GM08714 (cell line): ENCODE results near the gene COL18A1.

Experiments
- H3K4me3 ChIP-seq: fragments of 200-500 bp; sonication (Bioruptor generic); 2 replicates; pipeline ENCODE4 v1.5.1; 2014; ENCODE audit warnings: mild to moderate bottlenecking, low read length, inconsistent platforms
- ZNF274 ChIP-seq: IDR thresholded peaks from 2 replicates; pipeline ENCODE4 v1.6.1; 2012; ENCODE audit warnings: mild to moderate bottlenecking, low read depth, low read length

The COL18A1 gene

DNA sequence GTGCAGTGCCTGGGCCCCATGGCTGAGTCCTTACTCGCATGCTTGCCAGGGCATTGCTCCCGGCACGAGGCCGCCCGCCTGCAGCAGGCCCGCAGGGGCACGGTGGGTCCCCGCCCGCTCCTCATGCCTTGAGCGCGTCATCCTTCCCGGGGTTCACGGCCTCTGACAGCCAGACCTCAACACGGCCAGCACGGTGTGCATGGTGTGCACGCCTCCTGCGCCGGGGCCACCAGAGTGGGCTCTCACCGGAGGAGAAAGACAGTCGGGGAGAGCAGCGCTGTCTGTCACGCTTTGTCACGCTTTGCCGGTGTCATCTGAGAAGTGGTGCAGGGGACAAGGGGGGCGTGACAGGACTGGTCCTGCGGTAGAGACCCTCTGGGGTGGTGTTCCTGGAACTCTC is 11.9 kb upstream of the COL18A1 start:
- no peak for TF ChIP-seq ZNF274

DNA sequence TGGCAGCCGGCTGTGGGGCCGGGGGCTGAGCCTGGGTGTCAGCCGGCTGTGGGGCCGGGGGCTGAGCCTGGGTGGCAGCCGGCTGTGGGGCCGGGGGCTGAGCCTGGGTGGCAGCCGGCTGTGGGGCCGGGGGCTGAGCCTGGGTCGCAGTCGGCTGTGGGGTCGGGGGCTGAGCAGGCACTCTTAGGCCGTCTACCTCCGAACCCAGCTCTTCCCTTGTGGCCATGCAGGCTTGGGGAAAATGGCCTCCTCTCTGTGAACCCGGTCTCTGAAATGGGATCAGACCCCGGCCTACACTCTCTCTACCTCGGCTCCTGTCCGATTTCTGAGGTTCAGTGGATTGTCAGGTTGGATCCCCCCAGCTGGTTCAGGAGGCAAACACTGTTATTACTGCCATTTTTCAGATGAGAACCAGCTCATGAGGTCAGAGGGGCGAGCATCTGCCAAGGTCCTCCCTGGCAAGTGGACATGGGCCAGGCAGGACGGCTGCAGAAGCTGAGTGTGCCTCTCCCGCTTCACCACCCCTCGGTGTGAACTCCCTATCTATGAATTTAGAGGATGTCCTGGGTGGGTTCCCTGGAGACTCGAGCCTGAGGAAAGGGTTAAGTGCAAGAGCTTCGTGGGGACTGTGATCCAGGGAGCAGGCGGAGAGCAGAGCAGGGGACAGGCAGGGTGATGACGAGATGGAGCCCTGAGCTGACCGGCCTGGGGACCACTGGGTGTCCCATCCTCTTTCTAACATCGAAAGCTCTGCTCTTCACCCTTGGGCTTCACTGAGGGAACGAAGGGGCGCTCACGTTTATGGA is 10.9 kb upstream of the COL18A1 start:
- H3K4me3 ChIP-seq = no peak overlapping the region
- no peak for TF ChIP-seq ZNF274

More for the DNA sequence above, 11.9 kb upstream of the COL18A1 start:
- no peak overlapping the region for H3K4me3 ChIP-seq

- no peak for TF ChIP-seq ZNF274
- no peak overlapping the region for H3K4me3 ChIP-seq
Measured at GRCh38 chr21:45396620-45396995, 8.4 kb upstream of the COL18A1 start.

- H3K4me3 ChIP-seq = no peak overlapping the region
- no peak for TF ChIP-seq ZNF274
Measured at GRCh38 chr21:45397381-45397780, 7.6 kb upstream of the COL18A1 start.

GRCh38 chr21:45401054-45401518 is 3.9 kb upstream of the COL18A1 start:
- TF ChIP-seq ZNF274 = no peak

DNA sequence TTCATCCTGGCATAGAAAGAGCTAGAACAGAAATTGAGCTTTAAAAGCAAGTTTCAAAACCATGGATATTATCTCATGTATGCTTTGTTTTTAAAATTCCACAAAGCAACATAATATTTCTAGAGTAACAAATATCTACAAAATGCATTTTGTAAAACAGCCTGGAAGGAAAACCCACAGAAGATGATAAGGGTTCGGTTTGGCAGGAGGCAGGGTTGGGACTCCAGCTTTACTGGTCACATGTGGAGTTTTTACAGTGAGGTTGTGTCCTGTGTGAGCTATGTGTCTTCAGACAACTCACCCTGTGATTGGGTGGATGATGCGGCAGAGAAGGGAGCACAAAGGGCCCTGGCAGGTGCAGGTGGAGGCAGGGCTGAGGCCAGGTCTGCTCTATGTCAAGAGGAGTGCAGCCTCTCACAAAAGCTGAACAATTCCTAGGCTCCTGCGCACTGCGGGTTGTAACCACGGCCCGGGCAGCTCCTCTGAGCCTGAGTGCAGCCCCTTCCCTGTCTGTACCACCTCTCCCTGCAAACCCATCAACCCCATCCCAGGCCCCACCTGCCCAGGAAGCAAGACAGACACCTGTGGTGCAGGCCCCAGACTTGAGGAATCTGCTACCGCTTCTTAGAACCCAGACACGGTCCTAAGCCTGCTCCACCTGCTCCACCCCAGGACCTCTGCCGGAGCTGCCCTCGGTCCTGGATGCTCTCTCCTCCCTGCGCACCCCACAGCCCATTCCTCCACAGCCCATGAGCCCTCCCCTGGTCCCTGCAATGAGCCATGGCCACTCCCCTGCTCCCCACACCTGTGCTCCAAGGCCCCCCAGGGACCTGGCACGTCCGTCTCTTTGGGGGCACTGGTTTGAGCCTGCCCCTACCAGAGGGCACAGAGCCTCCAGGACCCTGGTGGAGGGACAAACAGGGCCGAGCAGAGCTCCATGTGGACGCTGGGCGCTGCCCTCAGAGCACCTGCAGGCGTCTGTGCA is 2.8 kb upstream of the COL18A1 start:
- no peak for TF ChIP-seq ZNF274
- no peak overlapping the region for H3K4me3 ChIP-seq

More at GRCh38 chr21:45401054-45401518, 3.9 kb upstream of the COL18A1 start:
- no peak overlapping the region for H3K4me3 ChIP-seq

- no peak overlapping the region for H3K4me3 ChIP-seq
- no peak for TF ChIP-seq ZNF274
Measured at GRCh38 chr21:45403133-45403824, 1.7 kb upstream of the COL18A1 start.

DNA sequence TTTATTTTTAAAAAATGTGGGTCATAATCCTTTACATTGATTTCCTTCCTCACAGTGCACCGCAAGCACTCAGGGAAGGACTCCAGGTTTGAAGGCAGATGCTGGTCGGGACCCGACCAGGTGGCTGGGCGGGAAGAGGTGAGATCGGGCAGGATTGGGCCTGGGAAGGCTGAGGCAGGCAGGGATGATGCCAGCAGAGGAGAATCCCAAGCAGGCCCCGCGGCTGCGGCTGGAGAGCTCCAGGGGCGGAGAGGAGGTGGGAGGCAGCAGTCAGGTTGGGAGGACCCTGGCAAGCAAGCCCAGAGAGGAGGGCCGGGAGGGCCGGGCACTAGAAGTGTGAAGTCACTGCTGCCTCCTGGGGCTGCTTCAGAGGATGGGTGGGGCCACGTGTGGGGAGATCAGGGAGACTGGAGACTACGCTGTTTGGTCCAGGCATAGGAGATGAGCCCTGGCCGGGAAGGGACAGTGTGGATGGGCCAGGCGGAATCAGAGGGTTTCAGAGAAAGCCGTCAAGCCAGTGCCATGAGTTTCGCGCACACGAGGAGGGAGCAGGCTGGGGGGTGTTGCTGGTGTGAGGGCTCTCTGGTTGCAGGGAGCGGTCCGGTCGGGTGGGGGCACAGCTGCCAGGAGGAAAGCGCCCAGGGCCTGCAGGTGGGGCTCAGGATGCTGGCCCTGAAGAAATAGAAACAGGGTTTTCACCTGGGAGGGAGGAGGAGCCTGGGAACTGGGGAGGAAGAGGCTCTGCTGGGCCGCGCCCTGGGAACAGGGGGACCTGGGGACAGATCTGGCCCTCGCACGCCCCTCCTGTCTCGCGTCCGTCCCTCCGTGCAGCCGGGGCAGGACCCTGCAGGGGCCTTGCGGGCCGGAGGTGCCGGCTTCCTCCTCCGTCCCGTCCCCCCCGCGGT is 888 bp upstream of the COL18A1 start:
- no peak overlapping the region for H3K4me3 ChIP-seq
- no peak for TF ChIP-seq ZNF274

DNA sequence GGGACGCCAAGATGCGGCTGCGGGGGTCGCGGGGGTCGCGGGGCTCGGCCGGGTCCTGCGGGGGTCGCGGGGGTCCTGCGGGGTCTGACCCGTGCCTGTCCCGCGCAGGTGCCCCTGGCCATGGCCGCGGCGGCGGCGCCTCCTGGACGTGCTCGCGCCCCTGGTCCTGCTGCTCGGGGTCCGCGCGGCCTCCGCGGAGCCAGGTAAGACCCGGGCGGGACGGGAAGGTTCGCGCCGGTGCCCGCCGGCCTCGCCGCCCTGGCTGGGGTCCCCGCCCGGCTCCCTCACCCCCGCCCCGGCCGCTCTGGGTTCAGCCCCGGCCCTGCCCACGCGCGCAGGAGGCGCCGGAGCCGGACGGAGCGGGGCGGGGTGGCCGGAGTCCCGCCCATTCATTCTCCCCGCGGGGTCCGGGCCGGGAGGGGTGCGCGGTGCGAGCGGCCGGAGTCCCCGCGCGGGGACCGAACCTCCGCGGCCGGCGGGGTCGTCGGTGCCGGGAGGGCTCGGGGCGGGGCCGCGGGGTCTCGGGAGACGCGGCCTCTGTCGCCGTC is 380 bp downstream of the COL18A1 start:
- H3K4me3 ChIP-seq = no peak overlapping the region
- TF ChIP-seq ZNF274 = no peak

DNA sequence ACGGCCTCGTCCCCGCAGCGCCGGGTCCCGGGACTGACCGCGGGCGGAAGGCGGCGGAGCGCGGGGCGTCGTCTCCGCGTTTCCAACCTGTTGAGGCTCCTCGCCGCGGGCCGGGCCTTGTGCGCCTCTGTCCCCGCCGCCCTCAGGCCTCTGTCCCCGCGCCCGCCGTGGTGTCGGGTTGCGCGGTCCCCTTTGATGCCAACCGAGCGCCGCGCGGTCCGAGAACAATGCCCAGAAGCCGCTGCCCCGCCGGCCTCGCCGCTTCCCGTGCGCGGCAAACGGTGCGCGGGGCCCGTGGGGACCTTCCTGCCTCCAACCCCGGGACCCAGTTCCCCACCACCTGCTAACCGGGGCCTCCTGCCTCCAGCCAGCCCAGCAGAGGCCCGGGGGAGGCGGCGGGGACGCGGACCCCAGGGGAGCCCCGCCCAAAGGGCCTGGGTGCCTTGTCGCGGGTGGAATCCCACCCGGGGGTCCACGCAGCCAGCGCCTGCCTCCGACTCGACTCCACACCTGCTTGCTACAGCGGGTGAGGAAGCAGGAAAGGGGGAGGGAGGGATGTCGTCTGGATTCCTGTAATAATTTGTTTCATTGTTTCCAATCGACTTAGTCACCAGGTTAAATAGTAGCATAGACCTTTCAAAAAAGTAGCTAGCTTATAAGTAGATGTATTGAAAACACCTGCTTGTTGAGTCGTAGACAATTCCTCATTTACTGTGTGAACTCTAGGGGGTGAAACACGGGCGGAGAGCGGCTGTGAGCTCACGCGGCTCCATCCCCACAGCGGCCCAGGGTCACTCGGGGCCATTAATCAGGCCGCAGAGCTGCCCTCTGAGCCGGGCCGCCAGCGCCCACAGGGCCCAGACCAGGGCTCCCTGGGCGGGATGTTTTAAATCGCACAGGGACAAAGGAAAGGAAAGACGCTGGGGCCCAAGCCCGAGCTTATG is 1.1 kb downstream of the COL18A1 start:
- H3K4me3 ChIP-seq = no peak overlapping the region
- no peak for TF ChIP-seq ZNF274

GRCh38 chr21:45406801-45407628 is 2.0 kb downstream of the COL18A1 start:
- no peak for TF ChIP-seq ZNF274

More at GRCh38 chr21:45406801-45407628, 2.0 kb downstream of the COL18A1 start:
- no peak overlapping the region for H3K4me3 ChIP-seq
